ENCODE results near the gene ICAM5. TPM values are rescaled to one million over a fixed set of nuclear protein-coding genes. Genes with fewer than 3 reads are reported as not detected.

ICAM5 gene
- total and polyA plus RNA-seq, 9 of the 15 experiments (the other 6 are each of a cell fraction or from before 2014, with no cell fraction given) = 0.10 to 114 (median 13.7) TPM

GRCh38 chr19:10306327-10306726 is 16.6 kb downstream of the ICAM5 start:
- Histone ChIP-seq H3K79me2 (ENCODE audit: control insufficient read depth, insufficient read depth, low read length) (no peaks in the 10 kb centered on the region), H3K27me3 (ENCODE audit: control insufficient read depth in 2 of 2, insufficient read depth in 2 of 2, low read length in 2 of 2) (no peaks in the 10 kb centered on the region), H3K4me1 (replicated peaks in 1 of 2; ENCODE audit: control insufficient read depth in 2 of 2, insufficient read depth in 2 of 2, low read length in 2 of 2) (peaks cover 39 to 69% of the 10 kb centered on the region in 2 experiments; a peak in 4 of 5 replicates), H3K9me1 (ENCODE audit: control insufficient read depth, insufficient read depth, low read length) (no peaks in the 10 kb centered on the region), H3K4me2 (ENCODE audit: insufficient read depth, low read length) (no peak overlapping the region), H4K20me1 (replicated peaks; ENCODE audit: control insufficient read depth, insufficient read depth, low read length) (no peaks in the 10 kb centered on the region), H2AFZ (ENCODE audit: low read depth, low read length) (no peak overlapping the region), H3K27ac (ENCODE audit: extremely low read depth, low read depth, low read length) (no peak overlapping the region), H3K4me3 (no peak overlapping the region), H3K9me3 (replicated peaks; ENCODE audit: control insufficient read depth, insufficient read depth, low read depth, low read length) (no peaks in the 10 kb centered on the region), H3K9ac (ENCODE audit: insufficient read depth in 1 of 2, low read depth in 2 of 2, low read length in 2 of 2) (no peak overlapping the region), H3K36me3 (ENCODE audit: control insufficient read depth, insufficient read depth, low read length) (peaks cover 29% of the 10 kb centered on the region; the same call in 1 of the 3 replicates)
- BruUV-seq (replicated peaks) = no TSS peak
- DNase-seq (ENCODE audit: extremely low read depth in 1 of 4, low spot score in 3 of 4) (no peak), FAIRE-seq (no peak), ATAC-seq (no peak)
- intact Hi-C loops (cut with micrococcal nuclease) = no loop called here
- in situ Hi-C loops (cut with MboI) = no loop called here
- POLR2A ChIA-PET = interaction anchor here (0.6 to 3.6 kb wide), 5 partner anchors 9 to 50 kb away, joined by 3 to 17 read pairs (median 3); partner anchors contain the start of gene FDX2
- 79% methylated on average over 4 of the region's 5 CpGs for WGBS (ENCODE audit: insufficient coverage, low coverage, missing lambda C conversion rate)
- CTCF ChIA-PET (ENCODE audit: low intra/inter-chr PET ratio) = no interaction called here
- TF ChIP-seq BCOR (IDR thresholded peaks at IDR 0.05) = peak; percentile 88
- no peak for TF ChIP-seq GTF2A2 (tag; IDR thresholded peaks at IDR 0.05)
- no peak for TF ChIP-seq ZEB2 (IDR thresholded peaks at IDR 0.05)
- TF ChIP-seq SMARCA5 (IDR thresholded peaks at IDR 0.05) = peak; percentile 55; the same call in 1 of the 2 replicates
- no peak for TF ChIP-seq ZNF407 (IDR thresholded peaks at IDR 0.05; ENCODE audit: low read depth)
- no peak for TF ChIP-seq SMARCE1 (IDR thresholded peaks at IDR 0.05)
- TF ChIP-seq ZNF764 (CRISPR knock-in tag; IDR thresholded peaks at IDR 0.05; ENCODE audit: low read depth) = no peak
- no peak for TF ChIP-seq MYBL2 (IDR thresholded peaks at IDR 0.05; ENCODE audit: low read depth)
- no peak for TF ChIP-seq MYBL2 (CRISPR knock-in tag; IDR thresholded peaks at IDR 0.05; ENCODE audit: borderline replicate concordance)
- no peak for TF ChIP-seq ATF4 (CRISPR knock-in tag; IDR thresholded peaks at IDR 0.05)
- TF ChIP-seq ZNF41 (CRISPR knock-in tag; conservative IDR thresholded peaks at IDR 0.05) = no peak
- TF ChIP-seq SMAD4 (CRISPR knock-in tag; conservative IDR thresholded peaks at IDR 0.05) = no peak
- no peak for TF ChIP-seq ZNF57 (CRISPR knock-in tag; IDR thresholded peaks at IDR 0.05)
- no peak for TF ChIP-seq STAT5A (IDR thresholded peaks at IDR 0.05; ENCODE audit: borderline replicate concordance, low read length)
- peak; percentile 19 for TF ChIP-seq CHD4 (IDR thresholded peaks at IDR 0.05; ENCODE audit: insufficient read depth, insufficient replicate concordance, low read depth, low read length, poor library complexity, severe bottlenecking)
- peak; percentile 62 to 77 for TF ChIP-seq KDM1A (IDR thresholded peaks at IDR 0.05)
- no peak for TF ChIP-seq RUNX1 (IDR thresholded peaks at IDR 0.05; ENCODE audit: low read depth)
- TF ChIP-seq NFE2 (IDR thresholded peaks at IDR 0.05; ENCODE audit: low read depth) = no peak

Data from K562 (cell line).